ENCODE data around the gene VWF.
"Not testable (repeated sequence)": the region's sequence is repeated elsewhere in the genome, so short reads cannot be mapped to it uniquely, and the experiment has no call there.

Gene VWF

GRCh38 chr12:6124411-6125309 is at the start of gene VWF:
VWF (minus strand) TSS chr12:6124670; CDS start chr12:6123196, 1,474 bp downstream.
- no peak for DNase-seq (ENCODE audit: low read depth in 3 of 3)

GRCh38 chr12:6172862-6173261 is 48.4 kb upstream of the VWF start:
- DNase-seq (ENCODE audit: low read depth in 3 of 3): no peak

GRCh38 chr12:6172086-6172485 is 47.6 kb upstream of the VWF start:
- DNase-seq (ENCODE audit: low read depth in 3 of 3): no peak

GRCh38 chr12:6171409-6172015 is 47.0 kb upstream of the VWF start:
- no peak for DNase-seq (ENCODE audit: low read depth in 3 of 3)

GRCh38 chr12:6167327-6168280 is 43.1 kb upstream of the VWF start:
- peak; percentile 42 to 64 (median 59) for DNase-seq (ENCODE audit: low read depth in 3 of 3)

- no peak for DNase-seq (ENCODE audit: low read depth in 3 of 3)
Observed at GRCh38 chr12:6166808-6167207, 42.3 kb upstream of the VWF start.

- no peak for DNase-seq (ENCODE audit: low read depth in 3 of 3)
Observed at GRCh38 chr12:6165395-6165794, 40.9 kb upstream of the VWF start.

- no peak for DNase-seq (ENCODE audit: low read depth in 3 of 3)
Observed at GRCh38 chr12:6163416-6164060, 39.1 kb upstream of the VWF start.

GRCh38 chr12:6161124-6161882 is 36.8 kb upstream of the VWF start:
- DNase-seq (ENCODE audit: low read depth in 3 of 3): no peak

- DNase-seq (ENCODE audit: low read depth in 3 of 3): not testable (repeated sequence)
Observed at GRCh38 chr12:6160049-6160649, 35.7 kb upstream of the VWF start.

- not testable (repeated sequence) for DNase-seq (ENCODE audit: low read depth in 3 of 3)
Observed at GRCh38 chr12:6159166-6160011, 34.9 kb upstream of the VWF start.

GRCh38 chr12:6158749-6159148 is 34.3 kb upstream of the VWF start:
- no peak for DNase-seq (ENCODE audit: low read depth in 3 of 3)

GRCh38 chr12:6158255-6158654 is 33.8 kb upstream of the VWF start:
- DNase-seq (ENCODE audit: low read depth in 3 of 3): no peak

GRCh38 chr12:6157482-6157881 is 33.0 kb upstream of the VWF start:
- DNase-seq (ENCODE audit: low read depth in 3 of 3): no peak

GRCh38 chr12:6154730-6155459 is 30.4 kb upstream of the VWF start:
- no peak for DNase-seq (ENCODE audit: low read depth in 3 of 3)

GRCh38 chr12:6148722-6149121 is 24.3 kb upstream of the VWF start:
- DNase-seq (ENCODE audit: low read depth in 3 of 3): not testable (repeated sequence)

- no peak for DNase-seq (ENCODE audit: low read depth in 3 of 3)
Observed at GRCh38 chr12:6148061-6148460, 23.6 kb upstream of the VWF start.

- DNase-seq (ENCODE audit: low read depth in 3 of 3): no peak
Observed at GRCh38 chr12:6146951-6147350, 22.5 kb upstream of the VWF start.

- no peak for DNase-seq (ENCODE audit: low read depth in 3 of 3)
Observed at GRCh38 chr12:6146509-6146908, 22.0 kb upstream of the VWF start.

All from stimulated activated CD4-positive, alpha-beta T cell treated with anti-CD3 and anti-CD28 coated beads, TNF-alpha, amount 100 ng/mL, for 48 hours (primary cell).